ENCODE data around the gene ARID2. TPM values are rescaled to one million over a fixed set of nuclear protein-coding genes. Genes with fewer than 3 reads are reported as not detected.

Gene ARID2
- total RNA-seq, 1 donor from 2014 or later, result 30.2 TPM

DNA sequence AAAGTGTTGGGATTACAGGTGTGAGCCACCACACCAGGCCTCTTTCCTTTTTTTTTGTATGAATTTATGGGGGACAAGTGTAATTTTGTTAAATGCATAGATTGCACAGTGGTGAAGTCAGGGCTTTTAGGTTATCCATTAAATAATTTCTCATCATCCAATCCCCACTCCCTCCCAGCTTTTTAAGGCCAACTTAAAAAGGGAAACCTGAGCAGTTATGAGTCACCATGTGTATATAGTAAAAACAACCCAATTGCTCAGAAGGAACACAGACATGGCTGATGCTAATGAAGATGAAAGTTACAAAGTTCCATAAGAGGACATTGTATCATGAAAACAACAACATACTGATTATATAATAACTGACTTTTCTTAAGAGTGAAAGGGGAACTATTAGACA lies 25.6 kb upstream of the ARID2 start:
- H3K36me3 ChIP-seq, result no peaks in the 10 kb centered on the region
- DNase-seq, result no peak
- no peak overlapping the region for H3K27ac ChIP-seq
- ATAC-seq, result no peak
- TF ChIP-seq, protein P1, sequence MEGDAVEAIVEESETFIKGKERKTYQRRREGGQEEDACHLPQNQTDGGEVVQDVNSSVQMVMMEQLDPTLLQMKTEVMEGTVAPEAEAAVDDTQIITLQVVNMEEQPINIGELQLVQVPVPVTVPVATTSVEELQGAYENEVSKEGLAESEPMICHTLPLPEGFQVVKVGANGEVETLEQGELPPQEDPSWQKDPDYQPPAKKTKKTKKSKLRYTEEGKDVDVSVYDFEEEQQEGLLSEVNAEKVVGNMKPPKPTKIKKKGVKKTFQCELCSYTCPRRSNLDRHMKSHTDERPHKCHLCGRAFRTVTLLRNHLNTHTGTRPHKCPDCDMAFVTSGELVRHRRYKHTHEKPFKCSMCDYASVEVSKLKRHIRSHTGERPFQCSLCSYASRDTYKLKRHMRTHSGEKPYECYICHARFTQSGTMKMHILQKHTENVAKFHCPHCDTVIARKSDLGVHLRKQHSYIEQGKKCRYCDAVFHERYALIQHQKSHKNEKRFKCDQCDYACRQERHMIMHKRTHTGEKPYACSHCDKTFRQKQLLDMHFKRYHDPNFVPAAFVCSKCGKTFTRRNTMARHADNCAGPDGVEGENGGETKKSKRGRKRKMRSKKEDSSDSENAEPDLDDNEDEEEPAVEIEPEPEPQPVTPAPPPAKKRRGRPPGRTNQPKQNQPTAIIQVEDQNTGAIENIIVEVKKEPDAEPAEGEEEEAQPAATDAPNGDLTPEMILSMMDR (IDR thresholded peaks at IDR 0.05), result no peak
- H3K4me3 ChIP-seq, result no peak overlapping the region
- intact Hi-C loops (cut with DNase I), result no loop called here
- no peaks in the 10 kb centered on the region for H3K9me3 ChIP-seq
- no peaks in the 10 kb centered on the region for H3K27me3 ChIP-seq
- no peaks in the 10 kb centered on the region for H3K4me1 ChIP-seq

DNA sequence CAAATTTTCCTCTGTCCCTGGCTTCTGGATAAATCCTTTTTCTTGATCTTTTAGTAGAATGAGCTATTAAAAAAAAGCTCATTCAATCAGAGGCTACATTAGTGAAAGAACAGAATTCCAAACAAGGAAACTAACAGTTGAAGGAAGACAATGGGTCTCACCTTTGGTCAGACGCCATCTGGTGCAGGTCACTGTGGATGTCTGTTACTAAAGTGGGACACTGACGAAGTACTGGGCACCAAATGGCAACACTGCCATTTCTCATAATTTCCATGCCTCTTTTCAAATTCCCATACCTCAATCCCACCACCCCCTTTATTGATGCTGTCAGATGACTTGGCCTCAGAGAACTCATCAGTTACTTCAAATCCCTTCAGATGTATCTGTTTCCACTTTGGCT lies 24.5 kb upstream of the ARID2 start:
- intact Hi-C loops (cut with DNase I), result no loop called here
- H3K4me3 ChIP-seq, result no peak overlapping the region
- ATAC-seq, result no peak
- no peak overlapping the region for H3K27ac ChIP-seq
- no peak for DNase-seq
- H3K27me3 ChIP-seq, result no peaks in the 10 kb centered on the region
- TF ChIP-seq, protein P1 (IDR thresholded peaks at IDR 0.05), result no peak
- H3K9me3 ChIP-seq, result no peaks in the 10 kb centered on the region
- H3K4me1 ChIP-seq, result no peaks in the 10 kb centered on the region
- no peaks in the 10 kb centered on the region for H3K36me3 ChIP-seq

DNA sequence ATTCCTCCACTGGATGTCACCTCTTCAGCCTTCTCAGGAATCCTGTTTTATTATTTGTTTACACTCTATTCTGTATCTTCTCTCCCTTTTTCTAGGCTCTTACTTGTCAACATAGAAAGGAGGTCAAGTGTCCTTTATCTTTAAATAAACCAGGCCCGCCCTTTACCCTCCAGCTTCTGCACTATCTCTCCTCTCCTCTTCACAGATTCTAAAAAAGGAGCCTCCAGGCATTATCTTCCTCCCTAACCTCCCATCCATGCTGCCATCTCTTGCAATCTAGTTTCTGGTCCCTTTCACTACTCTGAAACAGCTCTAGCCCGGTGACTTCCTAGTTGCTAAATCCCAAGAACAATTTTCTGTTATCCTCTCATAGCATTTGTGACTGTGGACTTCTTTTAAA lies 24.1 kb upstream of the ARID2 start:
- no peaks in the 10 kb centered on the region for H3K27me3 ChIP-seq
- intact Hi-C loops (cut with DNase I), result no loop called here
- H3K4me3 ChIP-seq, result no peak overlapping the region
- H3K4me1 ChIP-seq, result no peaks in the 10 kb centered on the region
- DNase-seq (no peak), ATAC-seq (no peak)
- TF ChIP-seq, protein P1 (IDR thresholded peaks at IDR 0.05), result no peak
- no peaks in the 10 kb centered on the region for H3K36me3 ChIP-seq
- H3K27ac ChIP-seq, result no peak overlapping the region
- no peaks in the 10 kb centered on the region for H3K9me3 ChIP-seq

DNA sequence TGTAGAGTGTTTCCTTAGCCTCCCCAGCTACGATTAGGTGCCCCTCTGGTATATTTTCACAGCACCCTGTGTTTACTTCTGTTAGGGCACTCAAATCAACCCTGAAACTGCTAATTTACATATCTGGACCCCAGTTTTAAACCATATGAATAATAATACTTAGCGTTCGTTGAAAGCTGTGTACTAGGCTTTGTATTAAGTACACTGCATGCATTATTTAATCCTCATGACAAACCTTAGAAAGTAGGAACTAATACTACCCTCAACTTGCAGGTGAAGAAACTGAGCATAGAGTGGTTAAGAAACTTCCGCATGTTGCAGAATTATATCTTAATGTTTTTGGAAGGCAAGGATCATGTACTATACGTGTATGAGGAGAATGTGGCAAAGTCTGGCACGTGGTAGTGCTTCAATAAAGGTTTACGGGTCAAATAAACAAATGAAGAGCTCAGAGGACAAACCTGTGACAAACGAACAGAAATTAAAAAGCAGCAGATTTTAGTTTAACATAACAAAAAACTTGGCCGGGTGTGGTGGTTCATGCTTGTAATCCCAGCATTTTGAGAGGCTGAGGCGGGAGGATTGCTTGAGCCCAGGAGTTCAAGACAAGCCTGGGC lies 22.2 kb upstream of the ARID2 start:
- DNase-seq (no peak), ATAC-seq (no peak)
- H3K9me3 ChIP-seq, result no peaks in the 10 kb centered on the region
- no peaks in the 10 kb centered on the region for H3K27me3 ChIP-seq
- no peak overlapping the region for H3K27ac ChIP-seq
- intact Hi-C loops (cut with DNase I), result no loop called here
- TF ChIP-seq, protein P1 (IDR thresholded peaks at IDR 0.05), result no peak
- no peaks in the 10 kb centered on the region for H3K36me3 ChIP-seq
- H3K4me1 ChIP-seq, result no peaks in the 10 kb centered on the region
- H3K4me3 ChIP-seq, result no peak overlapping the region

DNA sequence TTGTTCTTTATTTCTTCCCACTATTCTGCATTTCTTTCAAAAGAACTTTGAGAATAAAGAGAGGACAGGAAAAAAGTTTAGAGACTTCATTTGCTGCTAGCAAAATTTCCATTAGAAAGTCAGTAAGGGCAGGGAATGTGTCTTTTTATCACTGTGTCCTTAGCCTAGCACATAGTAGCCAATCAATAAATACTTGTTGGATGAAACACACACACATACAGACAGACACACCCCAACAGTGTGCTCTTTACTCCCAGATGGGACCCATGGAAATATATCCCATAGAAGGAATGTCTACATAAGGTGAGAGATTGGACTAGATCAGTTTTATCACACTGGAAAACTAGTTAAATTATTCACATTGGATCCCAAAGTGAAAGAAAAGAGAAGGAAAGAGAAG lies 21.1 kb upstream of the ARID2 start:
- Histone ChIP-seq H3K9me3 (no peaks in the 10 kb centered on the region), H3K27me3 (no peaks in the 10 kb centered on the region), H3K36me3 (no peaks in the 10 kb centered on the region), H3K4me3 (no peak overlapping the region), H3K27ac (no peak overlapping the region), H3K4me1 (no peaks in the 10 kb centered on the region)
- no peak for ATAC-seq
- no peak for DNase-seq
- TF ChIP-seq, protein P1 (IDR thresholded peaks at IDR 0.05), result no peak
- intact Hi-C loops (cut with DNase I), result no loop called here

DNA sequence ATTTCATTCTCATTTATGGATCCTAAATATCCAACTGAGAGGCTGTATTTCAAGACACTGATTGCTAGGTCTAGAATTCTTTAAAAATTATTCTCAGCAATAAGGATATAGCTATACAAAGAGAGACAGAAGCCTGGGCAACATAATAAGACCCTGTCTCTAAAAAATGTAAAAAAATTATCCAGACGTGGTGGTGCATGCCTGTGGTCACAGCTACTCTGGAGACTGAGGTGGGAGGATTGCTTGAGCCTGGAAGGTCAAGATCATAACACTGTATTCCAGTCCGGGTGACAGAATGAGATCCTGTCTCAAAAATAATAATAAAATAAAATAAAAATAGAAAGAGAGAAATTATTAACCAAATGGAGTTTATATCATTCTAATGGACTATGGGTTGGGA lies 20.6 kb upstream of the ARID2 start:
- TF ChIP-seq, protein P1 (IDR thresholded peaks at IDR 0.05), result no peak
- DNase-seq (no peak), ATAC-seq (no peak)
- Histone ChIP-seq H3K27ac (no peak overlapping the region), H3K4me3 (no peak overlapping the region), H3K4me1 (no peaks in the 10 kb centered on the region), H3K27me3 (no peaks in the 10 kb centered on the region), H3K36me3 (no peaks in the 10 kb centered on the region), H3K9me3 (no peaks in the 10 kb centered on the region)
- intact Hi-C loops (cut with DNase I), result no loop called here

Measured in upper lobe of right lung (tissue), 1 donor.